Fibroblast of the conjunctiva (primary cell): ENCODE measurements around the gene MTHFD2L.
"Not testable (repeated sequence)": the region's sequence is repeated elsewhere in the genome, so short reads cannot be mapped to it uniquely, and the experiment has no call there.

ENCODE experiments used
- DNase-seq: peaks from one replicate; pipeline ENCODE4 v3.0.0-alpha.2; 2010; ENCODE audit warnings: low read depth

Gene MTHFD2L

DNA sequence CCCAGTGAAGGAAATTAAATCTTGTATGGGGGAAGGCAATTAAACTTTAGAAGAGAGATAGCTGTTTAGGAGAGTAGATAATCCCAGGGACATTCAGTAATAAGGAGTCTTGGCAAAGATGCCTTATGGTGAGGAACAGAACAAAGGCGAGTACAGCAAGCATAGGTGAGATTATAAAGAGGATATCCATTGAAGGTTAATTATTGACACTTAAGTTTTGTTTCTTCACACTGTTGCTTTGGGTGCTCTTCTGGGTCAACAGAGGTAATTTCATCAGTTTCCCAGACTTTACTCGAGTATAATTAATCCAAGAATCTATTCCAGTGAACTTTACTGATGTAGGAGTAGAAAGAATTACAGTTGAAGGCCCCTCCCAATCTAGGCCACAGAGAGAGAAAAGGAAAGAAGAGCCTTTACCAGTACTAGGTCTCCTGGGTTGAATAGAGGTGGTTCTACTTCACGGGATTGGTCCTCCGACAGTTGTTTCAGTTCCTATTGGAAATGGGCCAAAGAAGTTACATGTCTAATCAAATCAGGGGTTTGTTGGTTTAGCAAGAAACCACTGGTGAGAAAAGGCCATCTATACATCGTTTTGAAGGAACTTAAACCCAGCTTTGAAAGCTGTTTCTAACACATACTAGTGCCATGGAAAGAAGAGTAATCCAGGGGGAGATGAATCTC, 177.6 kb downstream of the MTHFD2L start:
- no peak for DNase-seq

DNA sequence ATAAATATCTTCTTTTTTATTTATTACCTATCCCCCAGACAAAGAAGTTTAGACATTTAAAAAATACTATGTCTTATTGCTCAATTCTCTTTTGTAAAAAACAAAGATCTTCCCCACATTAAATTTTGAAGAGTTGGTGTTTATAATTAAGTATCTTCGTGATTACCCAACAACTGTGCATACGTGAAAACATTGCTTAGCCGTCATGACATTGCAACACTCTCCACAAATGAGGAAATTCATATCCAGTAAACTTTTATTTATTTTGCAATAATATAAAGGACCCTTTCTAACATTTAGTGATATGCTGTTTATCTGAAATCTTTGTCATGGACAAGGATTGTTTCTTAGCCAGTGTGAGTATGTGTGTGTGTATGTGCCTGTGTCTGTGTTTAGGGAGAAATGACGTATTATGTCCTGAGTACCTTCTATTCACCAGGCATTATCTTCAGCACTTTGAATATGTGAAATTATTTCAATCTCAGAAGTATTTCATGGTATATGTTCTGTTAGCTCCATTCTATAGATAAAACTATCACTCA, 180.9 kb downstream of the MTHFD2L start:
- no peak for DNase-seq

DNA sequence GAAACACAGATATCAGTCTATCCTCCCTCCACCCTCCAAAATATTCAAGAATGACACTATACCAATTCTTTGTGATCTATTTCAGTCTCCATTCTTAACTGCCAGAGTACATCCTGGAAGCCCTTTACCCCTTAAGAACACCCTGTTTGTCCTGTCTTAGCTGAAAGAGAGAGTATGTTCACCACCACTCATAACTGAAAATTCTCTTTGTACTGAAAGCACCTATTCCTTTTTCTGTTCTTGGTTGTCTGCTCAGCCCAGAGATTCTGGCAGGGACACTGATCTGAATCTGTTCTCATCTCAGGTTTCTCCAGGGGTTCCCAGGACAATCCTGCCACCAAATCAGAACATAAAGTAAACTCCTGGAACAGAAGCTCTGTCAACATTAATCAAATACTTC, 181.6 kb downstream of the MTHFD2L start:
- no peak for DNase-seq

DNA sequence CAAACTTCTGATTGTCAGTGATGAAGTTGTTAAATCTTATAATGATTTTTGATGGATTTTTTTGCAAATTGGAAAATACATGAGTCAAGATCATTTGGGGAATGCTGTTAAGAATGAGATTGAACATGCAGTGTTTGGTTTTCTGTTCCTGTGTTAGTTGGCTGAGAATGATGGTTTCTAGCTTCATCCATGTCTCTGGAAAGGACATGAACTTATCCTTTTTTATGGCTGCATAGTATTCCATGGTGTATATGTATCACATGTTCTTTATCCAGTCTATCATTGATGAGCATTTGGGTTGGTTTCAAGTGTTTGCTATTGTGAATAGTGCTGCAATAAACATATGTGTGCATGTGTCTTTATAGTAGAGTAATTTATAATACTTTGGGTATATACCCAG, 182.5 kb downstream of the MTHFD2L start:
- DNase-seq = not testable (repeated sequence)

DNA sequence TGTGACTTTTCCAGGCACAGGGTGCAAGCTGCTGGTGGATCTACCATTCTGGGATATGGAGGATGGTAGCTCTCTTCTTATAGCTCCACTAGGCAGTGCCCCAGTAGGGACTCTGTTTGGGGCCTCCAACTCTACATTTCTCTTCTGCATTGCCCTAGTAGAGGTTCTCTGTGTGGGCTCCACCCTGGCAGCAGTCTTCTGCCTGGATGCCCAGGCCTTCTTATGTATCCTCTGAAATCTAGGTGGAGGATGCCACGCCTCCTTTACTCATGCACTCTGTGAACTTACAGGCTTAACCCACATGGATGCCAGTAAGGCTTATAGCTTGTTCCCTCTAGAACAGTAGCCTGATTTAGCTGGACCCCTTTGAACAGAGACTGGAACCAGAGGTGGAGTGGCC, 186.1 kb downstream of the MTHFD2L start:
- DNase-seq = no peak
